22Rv1 (cell line): ENCODE measurements around the gene ADGRG6.

Experiments used
- ZFX ChIP-seq: fragments of 450-650 bp; IDR thresholded peaks from 2 replicates; pipeline ENCODE4 v1.6.1; 2017; ENCODE audit warnings: antibody characterized with exemption, borderline replicate concordance
- TF ChIP-seq, protein P1 (sequence below): fragments of 450-650 bp; IDR thresholded peaks from 2 replicates; pipeline ENCODE4 v1.5.1; 2017; ENCODE audit warnings: mild to moderate bottlenecking

DNA sequence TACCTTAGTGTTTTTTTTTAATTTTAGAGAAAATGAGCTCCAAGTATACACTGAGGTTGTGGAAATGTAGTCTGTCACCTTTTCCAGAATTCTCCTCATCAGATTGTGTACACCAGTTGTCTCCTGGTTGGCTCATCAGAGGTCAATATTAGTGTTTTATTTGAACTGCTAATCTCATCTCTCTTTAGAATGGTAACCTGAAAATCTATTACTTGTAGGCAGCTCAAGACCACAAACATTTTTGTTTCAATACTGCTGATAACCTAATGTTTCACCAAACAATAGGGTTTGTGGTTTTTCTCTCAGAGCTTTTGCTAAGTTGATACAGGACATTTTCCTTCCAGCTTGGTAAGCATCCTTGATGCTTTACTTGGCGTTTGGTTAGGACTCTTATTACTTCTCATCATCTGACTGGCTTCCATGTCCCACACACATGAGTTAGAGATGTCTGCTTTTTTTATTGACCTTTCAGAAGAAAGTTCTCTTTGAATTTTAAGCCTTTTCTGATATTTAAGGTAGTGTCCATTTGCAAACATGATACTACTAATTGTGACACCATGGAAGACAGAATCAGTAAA is 15.1 kb downstream of the ADGRG6 start:
- TF ChIP-seq, protein P1, sequence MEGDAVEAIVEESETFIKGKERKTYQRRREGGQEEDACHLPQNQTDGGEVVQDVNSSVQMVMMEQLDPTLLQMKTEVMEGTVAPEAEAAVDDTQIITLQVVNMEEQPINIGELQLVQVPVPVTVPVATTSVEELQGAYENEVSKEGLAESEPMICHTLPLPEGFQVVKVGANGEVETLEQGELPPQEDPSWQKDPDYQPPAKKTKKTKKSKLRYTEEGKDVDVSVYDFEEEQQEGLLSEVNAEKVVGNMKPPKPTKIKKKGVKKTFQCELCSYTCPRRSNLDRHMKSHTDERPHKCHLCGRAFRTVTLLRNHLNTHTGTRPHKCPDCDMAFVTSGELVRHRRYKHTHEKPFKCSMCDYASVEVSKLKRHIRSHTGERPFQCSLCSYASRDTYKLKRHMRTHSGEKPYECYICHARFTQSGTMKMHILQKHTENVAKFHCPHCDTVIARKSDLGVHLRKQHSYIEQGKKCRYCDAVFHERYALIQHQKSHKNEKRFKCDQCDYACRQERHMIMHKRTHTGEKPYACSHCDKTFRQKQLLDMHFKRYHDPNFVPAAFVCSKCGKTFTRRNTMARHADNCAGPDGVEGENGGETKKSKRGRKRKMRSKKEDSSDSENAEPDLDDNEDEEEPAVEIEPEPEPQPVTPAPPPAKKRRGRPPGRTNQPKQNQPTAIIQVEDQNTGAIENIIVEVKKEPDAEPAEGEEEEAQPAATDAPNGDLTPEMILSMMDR: no peak
- TF ChIP-seq ZFX: no peak
